HG02759 (cell line): Measurements from ENCODE around the gene SYNJ2.

Source experiments
- ATAC-seq: cut with Tn5 transposase; IDR thresholded peaks from one replicate; pipeline ENCODE4 v1.9.1; 2021; ENCODE audit warnings: mild to moderate bottlenecking, moderate library complexity; ENCODE audit not compliant: unreplicated experiment

Gene SYNJ2

GRCh38 chr6:158053377-158054313, 72.0 kb downstream of the SYNJ2 start:
- no peak for ATAC-seq

- ATAC-seq = no peak
These were observed 74.7 kb downstream of the SYNJ2 start for GRCh38 chr6:158056355-158056754.

GRCh38 chr6:158056804-158057203, 75.1 kb downstream of the SYNJ2 start:
- ATAC-seq = no peak

- no peak for ATAC-seq
These were observed 75.7 kb downstream of the SYNJ2 start for GRCh38 chr6:158057213-158057987.

GRCh38 chr6:158058171-158058651, 76.5 kb downstream of the SYNJ2 start:
- no peak for ATAC-seq

GRCh38 chr6:158059108-158059507, 77.4 kb downstream of the SYNJ2 start:
- no peak for ATAC-seq

- ATAC-seq = no peak
These were observed 79.0 kb downstream of the SYNJ2 start for GRCh38 chr6:158060455-158061360.

- no peak for ATAC-seq
These were observed 79.7 kb downstream of the SYNJ2 start for GRCh38 chr6:158061361-158061708.

- no peak for ATAC-seq
These were observed 80.2 kb downstream of the SYNJ2 start for GRCh38 chr6:158061709-158062461.

- ATAC-seq = no peak
These were observed 82.1 kb downstream of the SYNJ2 start for GRCh38 chr6:158063736-158064135.

- ATAC-seq = no peak
These were observed 83.1 kb downstream of the SYNJ2 start for GRCh38 chr6:158064725-158065251.

GRCh38 chr6:158066136-158066781, 84.6 kb downstream of the SYNJ2 start:
- no peak for ATAC-seq

GRCh38 chr6:158067436-158068015, 85.9 kb downstream of the SYNJ2 start:
- no peak for ATAC-seq

- ATAC-seq = no peak
These were observed 86.7 kb downstream of the SYNJ2 start for GRCh38 chr6:158068156-158068892.

- no peak for ATAC-seq
These were observed 87.5 kb downstream of the SYNJ2 start for GRCh38 chr6:158068893-158069799.

- no peak for ATAC-seq
These were observed 88.1 kb downstream of the SYNJ2 start for GRCh38 chr6:158069800-158070195.

GRCh38 chr6:158070513-158070912, 88.8 kb downstream of the SYNJ2 start:
- ATAC-seq = no peak
